H9 (cell line): ENCODE data around the gene TNFAIP3. TPM values are rescaled to one million over a fixed set of nuclear protein-coding genes. Genes with fewer than 3 reads are reported as not detected.

Experiments
- DNase-seq: peaks from one replicate; pipeline ENCODE4 v3.0.0-alpha.2; 2017
- H2AFZ ChIP-seq: one replicate; pipeline ENCODE4 v1.6.1; 2013; ENCODE audit warnings: mild to moderate bottlenecking, low read length, control low read depth, moderate library complexity
- H2AK5ac ChIP-seq: 2 replicates; pipeline ENCODE4 v1.6.1; 2013; ENCODE audit warnings: low read length, control low read depth, mixed read lengths; ENCODE audit not compliant: insufficient read length
- H2BK120ac ChIP-seq: one replicate; pipeline ENCODE4 v1.6.1; 2013; ENCODE audit warnings: low read depth, mild to moderate bottlenecking, low read length, control low read depth, inconsistent platforms; ENCODE audit not compliant: poor library complexity, severe bottlenecking
- H2BK12ac ChIP-seq: 2 replicates; pipeline ENCODE4 v1.6.1; 2013; ENCODE audit warnings: low read length, control low read depth, mixed read lengths, low read depth; ENCODE audit not compliant: insufficient read length
- H2BK15ac ChIP-seq: 2 replicates; pipeline ENCODE4 v1.6.1; 2013; ENCODE audit warnings: low read depth, low read length, control low read depth
- H2BK20ac ChIP-seq: one replicate; pipeline ENCODE4 v1.6.1; 2013; ENCODE audit warnings: low read depth, mild to moderate bottlenecking, low read length, control low read depth, inconsistent platforms; ENCODE audit not compliant: poor library complexity, severe bottlenecking
- H2BK5ac ChIP-seq: 2 replicates; pipeline ENCODE4 v1.6.1; 2013; ENCODE audit warnings: low read length, control low read depth, mixed read lengths; ENCODE audit not compliant: insufficient read length
- H3K14ac ChIP-seq: 2 replicates; pipeline ENCODE4 v1.6.1; 2013; ENCODE audit warnings: low read length, control low read depth; ENCODE audit not compliant: insufficient read depth
- H3K18ac ChIP-seq: 2 replicates; pipeline ENCODE4 v1.6.1; 2013; ENCODE audit warnings: low read depth, mild to moderate bottlenecking, mixed read lengths, low read length, control low read depth; ENCODE audit not compliant: insufficient read length
- H3K23ac ChIP-seq: 2 replicates; pipeline ENCODE4 v1.6.1; 2013; ENCODE audit warnings: low read length, control low read depth, mixed read lengths, low read depth; ENCODE audit not compliant: insufficient read length
- H3K23me2 ChIP-seq: 2 replicates; pipeline ENCODE4 v1.6.1; 2013; ENCODE audit warnings: low read depth, mild to moderate bottlenecking, mixed read lengths, low read length, control low read depth; ENCODE audit not compliant: insufficient read length, poor library complexity, severe bottlenecking
- H3K27ac ChIP-seq: 2 replicates; pipeline ENCODE4 v1.5.1; 2013; ENCODE audit warnings: low read length, control low read depth, mixed read lengths, low read depth; ENCODE audit not compliant: insufficient read length
- H3K27me3 ChIP-seq: 2 replicates; pipeline ENCODE4 v1.6.1; 2013; ENCODE audit warnings: low read length, control low read depth, inconsistent platforms; ENCODE audit not compliant: insufficient read depth
- H3K4ac ChIP-seq: 2 replicates; pipeline ENCODE4 v1.6.1; 2013; ENCODE audit warnings: low read depth, mild to moderate bottlenecking, control low read depth, inconsistent platforms, low read length, moderate library complexity
- H3K4me1 ChIP-seq: 2 replicates; pipeline ENCODE4 v1.6.1; 2013; ENCODE audit warnings: low read length, control low read depth, inconsistent platforms; ENCODE audit not compliant: insufficient read depth
- H3K4me2 ChIP-seq: 2 replicates; pipeline ENCODE4 v1.6.1; 2013; ENCODE audit warnings: low read length, control low read depth, mixed read lengths; ENCODE audit not compliant: insufficient read length, insufficient read depth
- H3K56ac ChIP-seq: 2 replicates; pipeline ENCODE4 v1.6.1; 2013; ENCODE audit warnings: low read depth, mild to moderate bottlenecking, mixed read lengths, low read length, control low read depth; ENCODE audit not compliant: insufficient read length
- H3K79me1 ChIP-seq: 2 replicates; pipeline ENCODE4 v1.6.1; 2013; ENCODE audit warnings: low read depth, mild to moderate bottlenecking, moderate library complexity, low read length, control low read depth, inconsistent platforms; ENCODE audit not compliant: insufficient read depth, poor library complexity, severe bottlenecking
- H3K79me2 ChIP-seq: 2 replicates; pipeline ENCODE4 v1.6.1; 2013; ENCODE audit warnings: low read length, control low read depth, inconsistent platforms; ENCODE audit not compliant: insufficient read depth
- H3K9ac ChIP-seq: 2 replicates; pipeline ENCODE4 v1.6.1; 2013; ENCODE audit warnings: low read length, control low read depth, mixed read lengths; ENCODE audit not compliant: insufficient read length; ENCODE audit errors: extremely low read depth
- H3K9me3 ChIP-seq: one replicate; pipeline ENCODE4 v1.6.1; 2013; ENCODE audit warnings: low read depth, low read length, inconsistent platforms; ENCODE audit not compliant: control insufficient read depth
- H3T11ph ChIP-seq: one replicate; pipeline ENCODE4 v1.6.1; 2013; ENCODE audit warnings: mild to moderate bottlenecking, low read length, control low read depth, inconsistent platforms
- H4K20me1 ChIP-seq: one replicate; pipeline ENCODE4 v1.6.1; 2013; ENCODE audit not compliant: control insufficient read depth, insufficient read length, insufficient read depth
- H4K5ac ChIP-seq: 2 replicates; pipeline ENCODE4 v1.6.1; 2013; ENCODE audit warnings: low read depth, mild to moderate bottlenecking, mixed read lengths, low read length, control low read depth; ENCODE audit not compliant: insufficient read length
- H4K8ac ChIP-seq: replicated peaks from 2 replicates; pipeline ENCODE4 v1.6.1; 2013; ENCODE audit warnings: low read length, control low read depth, mixed read lengths, low read depth; ENCODE audit not compliant: insufficient read length
- H4K91ac ChIP-seq: 2 replicates; pipeline ENCODE4 v1.6.1; 2013; ENCODE audit warnings: low read depth, mild to moderate bottlenecking, moderate library complexity, mixed read lengths, low read length, control low read depth; ENCODE audit not compliant: insufficient read length
- H3K27ac Mint-ChIP-seq, 3 experiments: 2 replicates in 2 of 3; 3 replicates in 1 of 3; pipeline ENCODE4 v1.8.0; 2020 to 2021; ENCODE audit warnings: mixed read lengths in 3 of 3, mild to moderate bottlenecking in 1 of 3, moderate library complexity in 1 of 3
- H3K27me3 Mint-ChIP-seq: 2 replicates; pipeline ENCODE4 v1.8.0; 2021; ENCODE audit warnings: low read depth, mild to moderate bottlenecking, moderate library complexity, mixed read lengths
- H3K36me3 Mint-ChIP-seq, 3 experiments: 2 replicates in 2 of 3; 3 replicates in 1 of 3; pipeline ENCODE4 v1.8.0; 2020 to 2021; ENCODE audit warnings: low read depth in 3 of 3, mixed read lengths in 3 of 3; ENCODE audit not compliant: insufficient read depth in 1 of 3
- H3K4me1 Mint-ChIP-seq, 2 experiments: 2 replicates each; pipeline ENCODE4 v1.8.0; 2020; ENCODE audit warnings: mixed read lengths in 2 of 2
- H3K4me3 Mint-ChIP-seq, 2 experiments: 2 replicates in 1 of 2; 3 replicates in 1 of 2; pipeline ENCODE4 v1.8.0; 2020 to 2021; ENCODE audit warnings: mild to moderate bottlenecking in 2 of 2, mixed read lengths in 2 of 2, moderate library complexity in 1 of 2
- H3K9me3 Mint-ChIP-seq, 2 experiments: 2 replicates in 1 of 2; 3 replicates in 1 of 2; pipeline ENCODE4 v1.8.0; 2020; ENCODE audit warnings: mild to moderate bottlenecking in 2 of 2, mixed read lengths in 2 of 2, moderate library complexity in 1 of 2
- whole genome bisulfite sequencing: extraction: QIAGEN DNeasy Blood & Tissue Kit; methylation state at CpG from one replicate; pipeline ENCODE4 v1.1.7; 2013; ENCODE audit warnings: missing lambda C conversion rate, low lambda C conversion rate, mixed read lengths; ENCODE audit not compliant: insufficient read length; ENCODE audit errors: extremely low coverage; 5-methylcytosine and 5-hydroxymethylcytosine counted together
- total RNA-seq: library from RNA; stranded (reverse); gene quantifications from 2 replicates; pipeline ENCODE4 v1.2.1, GENCODE V29; 2021
- TF ChIP-seq, protein P1 (sequence below): fragments of 200-600 bp; sonication (generic); conservative IDR thresholded peaks from 3 replicates; pipeline ENCODE4 v1.8.0; 2021; ENCODE audit warnings: antibody characterized with exemption, mild to moderate bottlenecking

Gene TNFAIP3
- total RNA-seq, 1 experiment from 2014 or later: 3.7 TPM

DNA sequence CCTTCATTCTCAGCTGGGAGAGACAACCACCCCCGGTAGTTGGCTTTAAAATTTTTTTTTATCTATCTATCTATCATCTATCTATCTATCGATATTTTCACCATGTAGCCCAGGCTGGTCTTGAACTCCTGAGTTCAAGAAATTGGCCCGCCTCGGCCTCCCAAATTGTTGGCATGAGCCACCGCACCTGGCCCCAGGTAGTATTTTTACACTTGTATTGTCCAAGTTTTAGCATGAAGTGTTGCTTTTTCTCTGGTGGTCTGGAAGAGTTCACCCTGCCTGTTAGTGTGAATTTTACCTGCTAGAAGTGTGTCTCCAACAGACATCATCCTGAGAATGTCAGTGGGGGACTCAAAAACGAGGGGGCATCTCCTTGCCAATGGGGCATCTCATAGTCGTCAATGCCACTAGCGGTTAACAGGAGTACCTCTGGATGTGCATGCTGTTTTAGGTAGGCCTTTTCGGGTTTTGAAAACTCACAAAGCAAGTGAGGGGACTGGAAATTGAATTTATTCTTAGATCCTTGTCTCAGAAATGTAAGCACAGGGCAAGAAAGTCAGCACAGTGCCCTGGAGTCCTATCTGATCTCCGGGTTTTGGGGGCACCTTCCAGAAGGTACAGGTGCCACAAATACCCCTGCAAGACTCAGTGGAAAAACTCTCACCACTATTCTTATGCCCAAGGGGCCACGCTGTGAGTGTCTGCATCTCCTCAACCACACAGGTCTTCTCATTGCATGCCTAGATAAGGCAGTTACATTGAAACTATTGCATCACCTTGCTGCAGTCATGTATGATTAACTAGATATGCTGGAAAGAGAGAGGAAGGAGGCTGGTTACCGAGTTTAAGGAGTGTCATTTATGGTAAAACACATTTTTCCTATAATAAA lies 37.1 kb downstream of the TNFAIP3 start:
- H3K14ac ChIP-seq: no peak overlapping the region
- H3K27me3 Mint-ChIP-seq: peaks cover 1% of the 10 kb centered on the region
- H3K79me2 ChIP-seq: no peaks in the 10 kb centered on the region
- no peak overlapping the region for H2AFZ ChIP-seq
- WGBS: no CpG with 5 or more reads among the region's 12 CpGs
- no peaks in the 10 kb centered on the region for H3K9me3 Mint-ChIP-seq
- H4K20me1 ChIP-seq: no peaks in the 10 kb centered on the region
- H3K9me3 ChIP-seq: no peaks in the 10 kb centered on the region
- H4K91ac ChIP-seq: no peak overlapping the region
- H2BK20ac ChIP-seq: no peak overlapping the region
- no peak overlapping the region for H4K5ac ChIP-seq
- no peaks in the 10 kb centered on the region for H3K36me3 Mint-ChIP-seq
- H3T11ph ChIP-seq: no peak overlapping the region
- H2AK5ac ChIP-seq: no peak overlapping the region
- no peak overlapping the region for H3K23ac ChIP-seq
- H3K56ac ChIP-seq: no peak overlapping the region
- TF ChIP-seq, protein P1, sequence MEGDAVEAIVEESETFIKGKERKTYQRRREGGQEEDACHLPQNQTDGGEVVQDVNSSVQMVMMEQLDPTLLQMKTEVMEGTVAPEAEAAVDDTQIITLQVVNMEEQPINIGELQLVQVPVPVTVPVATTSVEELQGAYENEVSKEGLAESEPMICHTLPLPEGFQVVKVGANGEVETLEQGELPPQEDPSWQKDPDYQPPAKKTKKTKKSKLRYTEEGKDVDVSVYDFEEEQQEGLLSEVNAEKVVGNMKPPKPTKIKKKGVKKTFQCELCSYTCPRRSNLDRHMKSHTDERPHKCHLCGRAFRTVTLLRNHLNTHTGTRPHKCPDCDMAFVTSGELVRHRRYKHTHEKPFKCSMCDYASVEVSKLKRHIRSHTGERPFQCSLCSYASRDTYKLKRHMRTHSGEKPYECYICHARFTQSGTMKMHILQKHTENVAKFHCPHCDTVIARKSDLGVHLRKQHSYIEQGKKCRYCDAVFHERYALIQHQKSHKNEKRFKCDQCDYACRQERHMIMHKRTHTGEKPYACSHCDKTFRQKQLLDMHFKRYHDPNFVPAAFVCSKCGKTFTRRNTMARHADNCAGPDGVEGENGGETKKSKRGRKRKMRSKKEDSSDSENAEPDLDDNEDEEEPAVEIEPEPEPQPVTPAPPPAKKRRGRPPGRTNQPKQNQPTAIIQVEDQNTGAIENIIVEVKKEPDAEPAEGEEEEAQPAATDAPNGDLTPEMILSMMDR: no peak
- no peaks in the 10 kb centered on the region for H3K4me1 ChIP-seq
- H3K27ac Mint-ChIP-seq: no peak overlapping the region
- H3K23me2 ChIP-seq: no peaks in the 10 kb centered on the region
- no peaks in the 10 kb centered on the region for H3K4me1 Mint-ChIP-seq
- H2BK12ac ChIP-seq: no peak overlapping the region
- H3K18ac ChIP-seq: no peak overlapping the region
- no peaks in the 10 kb centered on the region for H3K79me1 ChIP-seq
- DNase-seq: no peak
- H3K4me2 ChIP-seq: no peak overlapping the region
- H2BK5ac ChIP-seq: no peak overlapping the region
- H3K27ac ChIP-seq: no peak overlapping the region
- no peak overlapping the region for H2BK120ac ChIP-seq
- no peak overlapping the region for H3K4ac ChIP-seq
- no peaks in the 10 kb centered on the region for H3K27me3 ChIP-seq
- no peak overlapping the region for H4K8ac ChIP-seq
- no peak overlapping the region for H3K4me3 Mint-ChIP-seq
- H3K9ac ChIP-seq: no peak overlapping the region
- no peak overlapping the region for H2BK15ac ChIP-seq
